Esophagus squamous epithelium (tissue), 5 donors: Measurements from ENCODE around the gene PI4KB. TPM values are rescaled to one million over a fixed set of nuclear protein-coding genes. Genes with fewer than 3 reads are reported as not detected.
"Not testable (repeated sequence)": the region's sequence is repeated elsewhere in the genome, so short reads cannot be mapped to it uniquely, and the experiment has no call there.

ENCODE experiments used
- DNase-seq: peaks from one replicate; lab custom pipeline; 2025; lab: John Stamatoyannopoulos, UW
- H3K27ac ChIP-seq, 4 donors: fragments of 200-600 bp; sonication (generic); one replicate each; pipeline ENCODE4 v1.5.1; 2016 to 2019; ENCODE audit warnings: mild to moderate bottlenecking in 1 of 4
- H3K27me3 ChIP-seq, 4 donors: fragments of 200-600 bp; sonication (generic); 1 replicate in 3 of 4; 2 replicates in 1 of 4; pipeline versions ENCODE4 v1.5.1 to v1.6.0; 2017 to 2021; ENCODE audit warnings: antibody characterized with exemption in 1 of 4
- H3K36me3 ChIP-seq, 3 donors: fragments of 200-600 bp; sonication (generic); one replicate each; pipeline ENCODE4 v1.5.1; 2016 to 2019
- H3K4me1 ChIP-seq, 3 donors: fragments of 200-600 bp; sonication (generic); one replicate each; pipeline ENCODE4 v1.5.1; 2017 to 2019
- H3K4me3 ChIP-seq, 4 donors: fragments of 200-600 bp; sonication (generic); 1 replicate in 3 of 4; 2 replicates in 1 of 4; pipeline ENCODE4 v1.5.1; 2016 to 2019; ENCODE audit warnings: mild to moderate bottlenecking in 2 of 4, moderate library complexity in 1 of 4
- H3K9me3 ChIP-seq, 3 donors: fragments of 200-600 bp; sonication (generic); one replicate each; pipeline ENCODE4 v1.5.1; 2016 to 2019
- CTCF ChIP-seq, 6 experiments: fragments of 450-650 bp in 4 of 6; fragments of 200-600 bp in 2 of 6; sonication (generic) in 2 of 6; IDR thresholded peaks; one replicate each; pipeline ENCODE4 v1.5.1; 2016 to 2019; ENCODE audit warnings: antibody characterized with exemption in 6 of 6, mild to moderate bottlenecking in 4 of 6, moderate library complexity in 4 of 6
- POLR2A ChIP-seq, 4 donors: fragments of 450-650 bp; IDR thresholded peaks; one replicate each; pipeline ENCODE4 v1.6.1; 2017; ENCODE audit warnings: antibody characterized with exemption in 4 of 4, mild to moderate bottlenecking in 4 of 4, moderate library complexity in 3 of 4
- WGBS, 2 donors: methylation state at CpG; one replicate each; pipeline ENCODE4 v1.1.5; 2018; 5-methylcytosine and 5-hydroxymethylcytosine counted together
- intact Hi-C: fragments of 100-400 bp; cut with DNase I; formaldehyde crosslinking; loops from one replicate; pipeline ENCODE4 v1.15.0; 2022
- total RNA-seq, 4 donors: library from RNA; depleted of rRNA; stranded (reverse); fragments of >200 nt; gene quantifications; one replicate each; pipeline ENCODE4 v1.1.0, GENCODE V29; 2016
- donor health status: DM: yes; HTN: yes; CAD: no.

Gene PI4KB
- total RNA-seq, 4 donors from 2014 or later, result 34.0 to 63.4 (median 56.0) TPM

GRCh38 chr1:151364996-151365395, 37.8 kb upstream of the PI4KB start:
- H3K36me3 ChIP-seq, result peaks cover 0 to 72% (median 0%) of the 10 kb centered on the region in 3 donors
- no peaks in the 10 kb centered on the region for H3K27me3 ChIP-seq
- intact Hi-C loops, result no loop called here
- no peak for DNase-seq
- peaks cover 0 to 11% (median 9%) of the 10 kb centered on the region in 3 donors for H3K9me3 ChIP-seq
- TF ChIP-seq CTCF (IDR thresholded peaks at IDR 0.05) (no peak), POLR2A (IDR thresholded peaks at IDR 0.05) (no peak)
- WGBS, 2 donors, result 93 to 100% methylated on average over 2 of the region's 4 CpGs
- H3K4me3 ChIP-seq, result no peak overlapping the region
- peaks cover 4 to 21% (median 5%) of the 10 kb centered on the region in 3 donors for H3K4me1 ChIP-seq
- H3K27ac ChIP-seq, result no peak overlapping the region

- Histone ChIP-seq H3K9me3 (peaks cover 0 to 11% (median 9%) of the 10 kb centered on the region in 3 donors), H3K27ac (no peak overlapping the region), H3K4me1 (no peaks in the 10 kb centered on the region), H3K4me3 (no peak overlapping the region), H3K36me3 (peaks cover 0 to 51% (median 0%) of the 10 kb centered on the region in 3 donors), H3K27me3 (no peaks in the 10 kb centered on the region)
- whole genome bisulfite sequencing, 2 donors, result 90 to 100% methylated on average over 1 to 2 of the region's 3 CpGs
- TF ChIP-seq CTCF (IDR thresholded peaks at IDR 0.05) (no peak), POLR2A (IDR thresholded peaks at IDR 0.05) (no peak)
- DNase-seq, result no peak
- intact Hi-C loops, result no loop called here
Observed at GRCh38 chr1:151362308-151363155, 35.3 kb upstream of the PI4KB start.

- no peaks in the 10 kb centered on the region for H3K27me3 ChIP-seq
- no peaks in the 10 kb centered on the region for H3K4me1 ChIP-seq
- peaks cover 0 to 47% (median 0%) of the 10 kb centered on the region in 3 donors for H3K36me3 ChIP-seq
- peaks cover 0 to 11% (median 9%) of the 10 kb centered on the region in 3 donors for H3K9me3 ChIP-seq
- TF ChIP-seq CTCF (IDR thresholded peaks at IDR 0.05), result no peak
- no peak for TF ChIP-seq POLR2A (IDR thresholded peaks at IDR 0.05)
- no peak overlapping the region for H3K27ac ChIP-seq
- DNase-seq, result no peak
- no peak overlapping the region for H3K4me3 ChIP-seq
- intact Hi-C loops, result no loop called here
Observed at GRCh38 chr1:151361883-151362282, 34.7 kb upstream of the PI4KB start.

DNA sequence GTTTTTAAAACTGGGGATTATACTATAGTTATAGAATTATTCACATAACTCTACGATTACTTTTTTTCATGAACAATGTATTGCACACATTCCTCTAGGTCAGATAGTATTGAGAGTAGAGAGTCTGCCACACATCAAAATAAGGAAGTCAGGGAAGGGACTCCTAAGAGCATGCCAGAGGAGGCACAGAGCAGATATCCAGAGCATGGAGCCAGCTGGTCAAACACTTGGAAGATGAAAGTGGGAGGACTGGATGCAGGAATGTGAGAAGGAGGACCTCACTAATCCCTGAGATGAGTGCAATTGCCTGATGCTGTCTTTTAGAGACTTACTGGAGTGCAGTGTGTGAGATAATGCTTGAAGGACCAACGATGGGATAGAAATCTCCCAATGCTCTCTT, 29.5 kb upstream of the PI4KB start:
- Histone ChIP-seq H3K4me3 (no peak overlapping the region), H3K36me3 (no peaks in the 10 kb centered on the region), H3K27me3 (no peaks in the 10 kb centered on the region), H3K9me3 (peaks cover 0 to 5% (median 0%) of the 10 kb centered on the region in 3 donors), H3K4me1 (no peaks in the 10 kb centered on the region), H3K27ac (no peak overlapping the region)
- TF ChIP-seq POLR2A (IDR thresholded peaks at IDR 0.05), result no peak
- no peak for TF ChIP-seq CTCF (IDR thresholded peaks at IDR 0.05)
- no peak for DNase-seq
- 48 to 58% methylated on average over 2 of the region's 2 CpGs for WGBS, 2 donors
- intact Hi-C loops, result no loop called here

DNA sequence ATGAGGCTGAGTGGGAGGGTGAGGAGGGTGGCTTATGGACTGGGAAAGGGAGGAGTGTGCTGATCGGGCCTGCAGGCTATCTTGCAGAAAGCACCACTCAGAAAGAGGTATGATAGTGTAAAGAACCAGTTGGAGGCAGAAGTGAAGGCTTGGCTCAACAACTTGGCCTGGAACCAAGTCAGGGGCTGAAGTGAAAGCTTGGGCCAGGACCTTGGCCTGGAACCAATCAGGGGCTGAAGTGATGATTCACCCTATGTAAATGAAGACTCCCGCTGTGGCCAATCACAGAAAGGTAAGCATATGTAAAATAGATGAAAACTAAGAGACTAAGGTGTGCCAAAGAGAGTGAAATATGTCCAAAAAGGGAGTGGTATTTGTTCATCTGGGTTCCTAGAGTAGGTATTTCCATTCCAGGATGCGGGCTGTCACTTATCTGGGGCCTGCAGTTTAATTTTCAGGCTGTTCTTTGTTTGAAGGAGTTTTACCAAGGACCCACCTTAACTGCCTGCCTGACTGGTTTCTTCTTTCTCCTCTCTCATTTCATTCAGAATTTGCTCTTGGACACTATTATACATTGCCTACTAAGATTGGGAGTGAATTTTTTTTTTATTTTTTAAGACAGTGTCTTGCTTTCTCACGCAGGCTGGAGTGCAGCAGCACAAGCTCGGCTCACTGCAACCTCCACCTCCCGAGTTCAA, 25.0 kb upstream of the PI4KB start:
- intact Hi-C loops, result no loop called here
- 74 to 94% methylated on average over 6 of the region's 6 CpGs for WGBS, 2 donors
- no peak for DNase-seq
- no peak for TF ChIP-seq POLR2A (IDR thresholded peaks at IDR 0.05)
- no peak for TF ChIP-seq CTCF (IDR thresholded peaks at IDR 0.05)
- Histone ChIP-seq H3K27ac (no peak overlapping the region), H3K27me3 (no peaks in the 10 kb centered on the region), H3K4me3 (no peak overlapping the region), H3K4me1 (peaks cover 0 to 7% (median 6%) of the 10 kb centered on the region in 3 donors), H3K36me3 (no peaks in the 10 kb centered on the region), H3K9me3 (peaks cover 0 to 5% (median 0%) of the 10 kb centered on the region in 3 donors)

DNA sequence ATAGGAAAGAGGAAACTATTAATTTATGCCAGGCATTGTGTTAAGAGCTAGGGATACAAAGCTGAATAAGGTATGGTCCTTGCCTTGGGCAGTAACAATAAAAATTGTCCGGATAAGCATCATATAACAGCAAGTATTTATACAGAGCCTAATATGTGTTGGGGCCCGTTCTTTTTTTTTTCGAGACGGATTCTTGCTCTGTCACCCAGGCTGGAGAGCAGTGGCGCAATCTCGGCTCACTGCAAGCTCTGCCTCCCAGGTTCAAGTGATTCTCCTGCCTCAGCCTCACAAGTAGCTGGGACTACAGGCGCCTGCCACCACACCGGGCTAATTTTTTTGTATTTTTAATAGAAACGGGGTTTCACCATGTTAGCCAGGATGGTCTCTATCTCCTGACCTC, 23.1 kb upstream of the PI4KB start:
- H3K4me3 ChIP-seq, intact Hi-C loops, H3K36me3 ChIP-seq, H3K9me3 ChIP-seq, H3K27ac ChIP-seq, H3K27me3 ChIP-seq, DNase-seq: not testable (repeated sequence)
- 67 to 81% methylated on average over 9 of the region's 9 CpGs for WGBS, 2 donors
- H3K4me1 ChIP-seq, result peaks cover 8 to 21% (median 14%) of the 10 kb centered on the region in 3 donors
